ENCODE results near the gene NOG.

Gene NOG

DNA sequence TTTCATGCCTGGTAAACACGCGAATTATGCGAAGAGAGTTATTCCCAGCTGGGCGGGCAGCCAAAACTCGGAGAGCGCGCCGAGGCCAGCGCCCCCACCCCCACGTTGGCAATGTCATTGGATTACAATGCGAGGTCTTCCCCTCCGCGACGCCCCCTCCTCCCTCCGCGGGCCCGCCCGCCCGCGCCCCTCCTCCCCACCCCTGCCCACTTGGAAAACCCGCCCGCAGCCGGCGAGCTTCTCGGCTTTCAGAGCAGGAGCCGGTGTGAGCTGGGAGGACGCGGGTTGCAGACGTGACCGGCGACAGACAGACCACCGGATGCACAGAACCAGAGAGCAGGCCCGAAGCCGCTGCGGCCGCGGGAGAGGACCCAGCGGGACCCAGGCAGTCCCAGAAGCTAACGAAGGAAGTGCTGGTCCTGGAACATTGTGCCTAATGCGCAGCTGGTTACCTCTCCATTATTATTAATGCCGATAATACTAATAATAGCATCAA, 4.0 kb downstream of the NOG start:
- DNase-seq: no peak

GRCh38 chr17:56598466-56598865, 5.0 kb downstream of the NOG start:
- DNase-seq: no peak

DNA sequence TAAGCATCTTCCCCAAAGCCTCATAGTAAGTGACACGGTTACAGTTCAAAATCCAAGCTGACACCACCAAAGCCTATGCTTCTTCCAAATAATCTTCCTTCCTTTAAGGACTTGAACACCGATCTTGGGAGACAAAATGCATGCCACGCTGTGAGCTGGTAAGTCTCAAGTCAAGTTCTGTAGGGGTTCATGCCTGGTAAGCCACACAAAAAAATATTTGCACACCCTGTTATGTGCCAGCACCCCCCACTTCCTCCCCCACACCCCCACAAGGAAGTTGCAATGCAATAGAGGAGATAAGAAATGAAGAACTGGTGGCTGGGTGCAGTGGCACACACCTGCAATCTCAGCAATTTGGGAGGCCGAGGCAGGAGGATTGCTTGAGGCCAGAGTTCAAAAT, 5.6 kb downstream of the NOG start:
- no peak for DNase-seq

- DNase-seq: no peak
Measured at GRCh38 chr17:56599566-56599965, 6.1 kb downstream of the NOG start.

GRCh38 chr17:56600256-56600655, 6.8 kb downstream of the NOG start:
- DNase-seq: no peak

- DNase-seq: no peak
Measured at GRCh38 chr17:56601591-56601990, 8.1 kb downstream of the NOG start.

GRCh38 chr17:56602292-56603130, 9.0 kb downstream of the NOG start:
- no peak for DNase-seq

DNA sequence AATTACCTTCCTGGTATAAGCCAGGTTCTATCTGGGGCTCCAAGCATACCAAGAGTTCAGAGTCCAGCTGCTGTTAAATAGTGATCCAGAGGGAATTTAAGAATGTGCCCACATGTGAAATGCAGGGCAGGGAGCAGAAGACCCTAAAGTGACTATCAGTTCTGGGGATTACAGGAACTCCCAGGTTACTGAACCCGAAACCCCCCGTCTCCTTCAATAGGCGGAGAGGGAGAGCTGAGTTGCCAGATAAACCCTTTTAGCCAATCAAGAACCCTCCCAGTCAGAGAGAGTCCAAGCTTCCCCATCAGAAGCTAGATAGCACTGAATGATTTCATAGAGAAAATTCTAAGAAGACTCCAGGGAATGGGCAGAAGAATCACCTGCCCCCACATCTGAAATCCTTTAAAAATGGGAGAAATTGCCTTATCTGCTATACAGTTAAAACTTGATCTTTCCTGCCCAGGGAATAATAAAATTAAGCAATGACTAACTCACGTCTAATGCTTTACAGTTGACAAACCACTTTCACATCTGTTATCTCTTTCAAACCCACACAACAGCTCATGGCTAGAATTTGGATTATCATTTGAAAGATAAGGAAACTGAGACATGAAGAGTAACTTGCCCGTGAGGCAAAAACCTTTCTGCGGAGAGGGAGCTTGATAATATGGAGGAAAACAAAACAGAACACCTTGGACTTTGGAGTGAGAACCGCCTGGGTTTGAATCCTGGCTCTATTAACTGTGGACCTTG, 10.2 kb downstream of the NOG start:
- DNase-seq: no peak

GRCh38 chr17:56604691-56605290, 11.3 kb downstream of the NOG start:
- DNase-seq: no peak

- no peak for DNase-seq
Measured at GRCh38 chr17:56608944-56609343, 15.4 kb downstream of the NOG start.

- DNase-seq: no peak
Measured at GRCh38 chr17:56610321-56610720, 16.8 kb downstream of the NOG start.

DNA sequence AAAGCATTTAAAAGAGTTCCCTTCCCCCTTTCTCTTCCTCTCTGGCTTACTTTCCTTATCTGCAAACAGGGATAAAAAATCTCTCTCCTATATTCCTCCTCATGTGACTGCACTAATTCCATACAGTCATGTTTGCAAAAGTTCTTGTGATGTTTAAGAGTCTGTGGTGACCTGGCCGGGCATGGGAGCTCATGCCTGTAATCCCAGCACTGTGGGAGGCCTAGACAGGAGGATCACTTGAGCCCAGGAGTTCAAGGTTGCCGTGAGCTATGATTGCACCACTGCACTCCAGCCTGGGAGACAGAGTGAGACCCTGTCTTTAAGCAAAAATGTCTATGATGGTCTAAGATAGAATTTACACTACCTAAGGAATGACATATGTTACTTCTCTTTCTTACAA, 19.6 kb downstream of the NOG start:
- no peak for DNase-seq

GRCh38 chr17:56614522-56614921, 21.0 kb downstream of the NOG start:
- DNase-seq: no peak

DNA sequence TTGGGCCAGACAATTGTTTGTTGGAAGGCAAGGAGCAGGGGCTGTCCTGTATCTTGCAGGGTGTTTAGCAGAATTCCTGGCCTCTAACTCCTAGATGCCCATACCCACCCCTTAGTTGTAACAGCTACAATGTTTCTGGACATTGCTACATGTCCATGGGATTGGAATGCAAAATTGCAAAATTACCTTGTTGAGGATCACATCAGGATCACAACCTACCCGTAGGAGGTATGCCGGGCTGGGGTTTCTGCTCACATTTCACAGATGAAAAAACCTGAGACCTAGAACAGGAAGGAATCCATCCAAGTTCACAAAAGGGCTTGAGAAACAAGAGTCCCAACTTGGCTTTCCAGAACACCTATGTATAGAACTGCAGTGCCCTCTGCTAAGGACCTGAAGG, 22.7 kb downstream of the NOG start:
- DNase-seq: no peak

DNA sequence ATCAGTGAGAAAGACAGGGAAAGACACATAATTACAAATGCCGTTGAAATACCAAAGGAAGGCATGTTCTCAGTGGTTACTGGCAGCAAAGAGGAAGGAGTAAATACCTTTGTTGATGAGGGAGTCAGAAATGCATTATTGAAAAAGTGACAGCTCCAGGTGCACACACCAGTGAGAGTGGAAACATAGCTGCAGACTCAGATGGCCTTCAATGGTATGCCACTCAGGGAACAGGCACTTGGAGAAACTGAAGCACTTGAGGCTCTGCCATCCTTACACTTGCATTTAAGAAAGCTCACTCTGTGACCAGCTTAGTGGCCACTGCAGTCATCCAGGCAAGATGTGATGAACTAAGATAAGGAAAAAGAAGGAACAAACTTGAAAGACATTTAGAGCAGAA, 29.9 kb downstream of the NOG start:
- DNase-seq: no peak

DNA sequence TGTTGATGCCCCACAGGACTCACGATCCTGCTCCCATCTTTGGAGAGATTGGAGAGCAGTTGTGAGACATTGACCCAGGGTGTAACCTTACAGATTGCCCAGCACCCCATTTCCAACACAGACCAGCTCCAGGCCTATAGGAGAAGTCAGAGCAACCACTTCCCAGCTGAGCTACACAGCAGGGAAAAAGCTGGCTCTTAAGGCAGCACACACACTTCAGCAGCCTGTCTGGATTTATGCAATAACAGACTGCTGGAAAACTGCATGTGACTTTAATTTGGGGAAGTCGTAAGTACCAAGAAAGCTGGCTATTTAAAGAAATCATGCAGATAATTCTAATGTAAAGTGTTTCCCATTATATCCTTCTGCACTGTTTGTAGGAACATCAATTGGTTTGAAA, 30.8 kb downstream of the NOG start:
- DNase-seq: no peak

DNA sequence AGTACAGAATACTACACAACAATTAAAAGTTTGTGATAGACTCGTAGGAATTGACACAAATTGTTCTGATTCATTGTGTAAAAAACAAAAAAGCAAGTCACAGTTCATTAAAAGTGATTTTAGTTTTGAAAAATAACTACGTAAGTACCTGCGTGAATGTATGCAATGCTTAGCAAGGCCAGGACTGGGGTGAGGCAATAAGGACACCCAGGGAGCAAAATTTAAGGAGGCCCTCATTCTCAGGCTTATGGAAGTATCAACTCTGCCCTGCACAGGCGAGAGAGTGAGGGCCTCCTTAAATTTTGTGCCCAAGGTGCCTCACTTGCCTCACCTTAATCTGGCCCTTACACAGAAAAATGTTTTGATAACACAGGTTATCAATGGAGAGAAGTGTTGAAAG, 31.4 kb downstream of the NOG start:
- no peak for DNase-seq

- no peak for DNase-seq
Measured at GRCh38 chr17:56629531-56630075, 36.1 kb downstream of the NOG start.

GRCh38 chr17:56630202-56630601, 36.7 kb downstream of the NOG start:
- DNase-seq: no peak

GRCh38 chr17:56633681-56634080, 40.2 kb downstream of the NOG start:
- no peak for DNase-seq

- DNase-seq: no peak
Measured at GRCh38 chr17:56635641-56636040, 42.1 kb downstream of the NOG start.

DNA sequence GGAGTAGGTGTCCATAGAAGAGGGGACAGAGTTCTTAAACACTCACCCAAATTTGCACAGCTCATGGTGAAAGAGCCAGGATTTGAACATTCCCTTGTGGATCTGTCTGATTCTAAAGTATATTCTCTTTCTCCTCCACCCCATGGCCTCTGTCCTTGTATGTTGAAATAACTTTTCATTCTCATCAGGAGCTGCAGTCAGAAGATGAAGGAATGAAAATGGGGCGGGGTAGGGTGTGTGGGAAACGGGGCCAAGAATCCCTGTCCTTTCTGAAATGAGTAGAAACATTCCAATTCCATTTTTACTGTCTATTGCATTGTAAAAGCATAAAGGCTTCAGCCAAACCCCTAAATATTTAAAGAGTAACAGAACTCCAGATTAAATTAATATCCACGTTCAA, 42.8 kb downstream of the NOG start:
- no peak for DNase-seq

GRCh38 chr17:56637254-56637653, 43.8 kb downstream of the NOG start:
- no peak for DNase-seq
